ENCODE results near the gene ZNF326. TPM values are rescaled to one million over a fixed set of nuclear protein-coding genes. Genes with fewer than 3 reads are reported as not detected.

Gene ZNF326
- total and polyA plus RNA-seq, 8 donors = 12.7 to 96.4 (median 73.5) TPM

GRCh38 chr1:90083995-90084394 lies 89.1 kb downstream of the ZNF326 start:
- TF ChIP-seq CTCF (IDR thresholded peaks at IDR 0.05) = no peak
- H3K9me3 ChIP-seq = no peaks in the 10 kb centered on the region
- H3K27me3 ChIP-seq = peaks cover 0 to 6% of the 10 kb centered on the region in 2 donors
- ATAC-seq (no peak), DNase-seq (no peak)
- no peaks in the 10 kb centered on the region for H3K4me1 ChIP-seq
- H3K27ac ChIP-seq = no peak overlapping the region
- intact Hi-C loops (cut with DNase I) = no loop called here
- no peak overlapping the region for H3K4me3 ChIP-seq
- no peaks in the 10 kb centered on the region for H3K36me3 ChIP-seq

Other genes starting within 250 kb of the ZNF326 start
- gene LRRC8D, start 174.1 kb upstream of the ZNF326 start, total RNA-seq = 10 to 100 TPM; 14.3 to 23.6 TPM
- 10 to 100 TPM; 14.4 to 19.0 (median 17.0) TPM for gene LRRC8D, start 174.1 kb upstream of the ZNF326 start, polyA plus RNA-seq (ENCODE audit: insufficient read length in 6 of 6)